Lower lobe of right lung (tissue), 2 donors: ENCODE data around the gene SLC9A9. TPM values are rescaled to one million over a fixed set of nuclear protein-coding genes. Genes with fewer than 3 reads are reported as not detected.

ENCODE experiments used
- ATAC-seq, 2 donors: fragments of 200-7000 bp; cut with Tn5 transposase; one replicate each; pipeline ENCODE4 v1.9.1; 2020 to 2022; ENCODE audit warnings: mild to moderate bottlenecking in 2 of 2, moderate library complexity in 2 of 2
- DNase-seq: peaks from one replicate; pipeline ENCODE4 v3.0.0-alpha.2; 2020
- H3K27ac ChIP-seq: fragments of 200-600 bp; one replicate; pipeline ENCODE4 v1.8.0; 2022
- H3K27me3 ChIP-seq: fragments of 200-600 bp; one replicate; pipeline ENCODE4 v1.8.0; 2022; ENCODE audit warnings: low read depth
- H3K36me3 ChIP-seq: fragments of 200-600 bp; one replicate; pipeline ENCODE4 v1.8.0; 2022; ENCODE audit warnings: mild to moderate bottlenecking
- H3K4me1 ChIP-seq: fragments of 200-600 bp; one replicate; pipeline ENCODE4 v1.8.0; 2022
- H3K4me3 ChIP-seq: fragments of 200-600 bp; one replicate; pipeline ENCODE4 v1.8.0; 2022; ENCODE audit warnings: mild to moderate bottlenecking
- H3K9me3 ChIP-seq: fragments of 200-600 bp; one replicate; pipeline ENCODE4 v1.8.0; 2022
- CTCF ChIP-seq: fragments of 200-600 bp; IDR thresholded peaks from one replicate; pipeline ENCODE4 v1.8.0; 2022; ENCODE audit warnings: antibody characterized with exemption, mild to moderate bottlenecking
- intact Hi-C: fragments of 100-400 bp; cut with DNase I; formaldehyde crosslinking; loops from one replicate; pipeline ENCODE4 v1.11.0; 2022
- long read RNA-seq: library from polyadenylated mRNA; unstranded; transcript quantifications from one replicate; pipeline ENCODE4 v2.0.0, GENCODE V29; 2021
- total RNA-seq: library from RNA; stranded (reverse); fragmentation: NEBNext Ultra II Directional; extraction: Animal tissue kit (Norgen Biotek cat#: 25700); gene quantifications from one replicate; pipeline ENCODE4 v1.2.1, GENCODE V29; 2021
- donor health status: DM: no; HTN: yes; CAD: no; lungs with severe emphysema.

SLC9A9 gene
- total RNA-seq, result 15.6 TPM
- long read RNA-seq, transcript SLC9A9-201 (16 exons, 3,627 nt), result major isoform, 8 of 18 reads
- long read RNA-seq, partial matches to known transcripts, result 4 of 18 reads
- long read RNA-seq, other reads (novel, unspliced or antisense), result 6 of 18 reads

- no peaks in the 10 kb centered on the region for H3K9me3 ChIP-seq
- H3K4me3 ChIP-seq, result peak within 1 kb of the TSS; percentile 72
- intact Hi-C loops, result no loop called here
- peak; percentile 41 for DNase-seq
- TF ChIP-seq CTCF, result no peak
- H3K4me1 ChIP-seq, result peaks cover 17% of the 10 kb centered on the region
- no peaks in the 10 kb centered on the region for H3K36me3 ChIP-seq
- peak; percentile 80 to 89 for ATAC-seq
- peak within 1 kb of the TSS; percentile 76 for H3K27ac ChIP-seq
- no peaks in the 10 kb centered on the region for H3K27me3 ChIP-seq
Measured at GRCh38 chr3:143847787-143848631, at the start of gene SLC9A9. Gene SLC9A9, minus strand, starts transcription at chr3:143848468. Its CDS starts 146 bp downstream, at chr3:143848322.

GRCh38 chr3:143897576-143898295, 49.5 kb upstream of the SLC9A9 start:
- no peaks in the 10 kb centered on the region for H3K9me3 ChIP-seq
- intact Hi-C loops, result no loop called here
- no peak overlapping the region for H3K4me3 ChIP-seq
- peak overlapping the region; percentile 47 for H3K27ac ChIP-seq
- no peak for TF ChIP-seq CTCF
- H3K27me3 ChIP-seq, result no peaks in the 10 kb centered on the region
- H3K36me3 ChIP-seq, result no peaks in the 10 kb centered on the region
- ATAC-seq (peak; percentile 76 to 86), DNase-seq (no peak)
- H3K4me1 ChIP-seq, result no peaks in the 10 kb centered on the region

- no peak for DNase-seq
- intact Hi-C loops, result no loop called here
- Histone ChIP-seq H3K27ac (no peak overlapping the region), H3K4me1 (no peaks in the 10 kb centered on the region), H3K27me3 (no peaks in the 10 kb centered on the region), H3K9me3 (no peaks in the 10 kb centered on the region), H3K4me3 (no peak overlapping the region), H3K36me3 (no peaks in the 10 kb centered on the region)
- ATAC-seq, result no peak
- TF ChIP-seq CTCF, result no peak
Measured at GRCh38 chr3:143896486-143896885, 48.2 kb upstream of the SLC9A9 start.

- no peaks in the 10 kb centered on the region for H3K9me3 ChIP-seq
- H3K27ac ChIP-seq, result no peak overlapping the region
- intact Hi-C loops, result no loop called here
- H3K4me1 ChIP-seq, result no peaks in the 10 kb centered on the region
- H3K36me3 ChIP-seq, result no peaks in the 10 kb centered on the region
- peak; percentile 25 for TF ChIP-seq CTCF
- no peak for ATAC-seq
- H3K4me3 ChIP-seq, result no peak overlapping the region
- H3K27me3 ChIP-seq, result no peaks in the 10 kb centered on the region
- DNase-seq, result no peak
Measured at GRCh38 chr3:143895805-143896204, 47.5 kb upstream of the SLC9A9 start.

GRCh38 chr3:143888846-143889245, 40.6 kb upstream of the SLC9A9 start:
- no peak for ATAC-seq
- H3K9me3 ChIP-seq, result no peaks in the 10 kb centered on the region
- no peaks in the 10 kb centered on the region for H3K4me1 ChIP-seq
- H3K4me3 ChIP-seq, result no peak overlapping the region
- no peak for TF ChIP-seq CTCF
- DNase-seq, result no peak
- H3K27me3 ChIP-seq, result no peaks in the 10 kb centered on the region
- no peak overlapping the region for H3K27ac ChIP-seq
- H3K36me3 ChIP-seq, result no peaks in the 10 kb centered on the region
- intact Hi-C loops, result no loop called here
